Bone marrow (tissue), 2 donors: ENCODE data around the gene MNAT1.
"Not testable (repeated sequence)": the region's sequence is repeated elsewhere in the genome, so short reads cannot be mapped to it uniquely, and the experiment has no call there.

Experiments used
- DNase-seq, 2 donors: peaks; one replicate each; lab custom pipeline; 2025; lab: John Stamatoyannopoulos, UW

MNAT1 gene

DNA sequence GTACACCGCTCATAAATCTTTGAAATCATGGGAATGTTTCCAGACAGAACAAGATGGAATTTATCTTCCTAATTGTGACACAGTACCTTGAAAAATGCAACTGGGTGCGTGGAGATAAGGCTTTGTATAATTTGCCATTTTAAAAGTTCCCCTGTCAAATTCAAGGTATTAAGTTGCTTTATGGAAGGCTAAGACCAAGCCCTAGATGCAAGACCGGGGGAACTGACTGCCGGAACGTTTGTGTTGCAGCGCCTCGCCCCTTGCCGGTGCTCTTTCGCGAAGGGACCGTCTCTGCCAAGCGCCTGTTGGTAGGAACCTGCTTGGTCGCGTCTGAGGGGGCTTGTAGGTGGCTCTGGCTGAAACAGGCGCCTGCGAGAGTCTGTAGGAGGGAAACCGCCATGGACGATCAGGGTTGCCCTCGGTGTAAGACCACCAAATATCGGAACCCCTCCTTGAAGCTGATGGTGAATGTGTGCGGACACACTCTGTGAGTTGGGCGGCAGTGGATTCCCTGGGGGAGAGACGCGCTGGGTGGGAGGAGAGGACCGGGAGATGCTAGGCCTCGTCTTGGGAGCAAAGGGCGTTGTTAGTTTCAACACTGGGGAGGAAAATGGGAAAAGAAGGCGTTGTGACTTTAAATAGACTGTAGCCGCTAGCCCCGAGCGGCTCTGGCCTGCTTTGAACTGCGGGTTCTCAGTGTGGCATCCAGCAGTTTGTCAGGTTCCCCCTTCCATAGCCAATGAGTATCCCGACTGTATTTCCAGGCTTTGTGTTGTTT, at the start of gene MNAT1:
MNAT1 (plus strand) TSS at position 297 of the 778 bp plus-strand sequence; CDS start at position 399, 102 bp downstream.
- DNase-seq, result peak; percentile 49 to 55

DNA sequence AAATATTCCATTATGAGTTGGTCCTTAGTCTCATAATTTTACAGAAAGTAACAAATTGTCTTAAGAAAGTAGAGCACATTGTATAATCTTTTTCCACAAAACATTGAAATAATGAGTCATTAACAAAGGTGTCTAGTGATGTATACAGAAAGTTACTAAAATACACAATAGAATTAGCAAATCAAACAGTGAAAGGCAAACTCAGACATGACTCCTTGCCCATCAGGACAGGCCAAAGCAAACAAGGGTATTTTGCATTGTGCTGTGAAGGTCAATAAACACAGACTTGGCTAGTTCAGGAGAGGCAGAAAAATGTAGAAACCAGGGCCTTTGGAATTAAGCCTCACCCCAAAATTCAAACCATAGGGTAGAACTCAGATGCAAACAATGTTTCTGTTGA, 47.7 kb upstream of the MNAT1 start:
- DNase-seq, result no peak

DNA sequence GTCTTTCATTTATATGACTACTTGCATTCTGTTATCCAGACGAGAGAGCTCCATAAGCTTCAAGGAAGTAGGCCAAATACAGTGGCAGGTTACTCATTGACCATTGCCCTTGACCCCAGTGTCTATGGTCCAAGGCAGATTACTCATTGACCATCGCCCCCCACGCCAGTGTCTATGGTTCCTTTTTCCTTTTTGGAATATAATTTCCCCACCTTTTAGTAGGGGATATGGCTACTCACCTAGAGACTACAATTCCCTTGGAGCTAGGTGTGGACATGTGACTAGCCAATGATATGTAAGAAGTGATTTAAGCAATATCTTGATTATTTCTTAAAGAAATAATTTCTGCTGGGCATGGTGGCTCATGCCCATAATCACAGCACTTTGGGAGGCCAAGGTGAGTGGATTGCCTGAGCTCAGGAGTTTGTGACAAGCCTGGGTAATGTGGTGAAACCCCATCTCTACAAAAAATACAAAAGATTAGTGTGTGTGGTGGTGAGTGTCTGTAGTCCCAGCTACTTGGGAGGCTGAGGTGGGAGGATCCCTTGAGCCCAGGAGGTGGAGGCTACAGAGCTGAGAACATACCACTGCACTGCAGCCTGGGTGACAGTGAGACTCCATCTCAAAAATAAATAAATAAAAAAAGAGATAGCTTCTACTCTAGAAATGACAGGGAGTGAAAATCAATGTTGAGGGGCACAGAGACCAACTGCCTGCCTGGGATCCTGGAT, 43.0 kb upstream of the MNAT1 start:
- no peak for DNase-seq

DNA sequence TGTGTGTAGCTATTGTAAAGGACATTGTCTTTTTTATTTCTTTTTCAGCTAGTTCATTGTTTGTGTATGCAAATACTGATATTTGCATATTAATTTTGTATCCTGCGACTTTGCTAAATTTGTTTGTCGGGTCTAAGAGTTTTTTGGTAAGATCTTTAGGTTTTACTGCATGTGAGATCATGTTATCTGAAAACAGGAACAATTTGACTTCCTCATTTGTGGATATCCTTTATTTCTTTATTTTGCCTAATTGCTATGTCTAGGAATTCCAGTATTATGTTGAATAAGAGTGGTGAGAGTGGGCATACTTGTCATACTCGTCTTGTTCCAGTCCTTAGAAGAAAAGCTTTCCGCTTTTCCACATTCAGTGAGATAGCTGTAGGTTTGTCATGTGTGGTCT, 39.2 kb upstream of the MNAT1 start:
- no peak for DNase-seq

DNA sequence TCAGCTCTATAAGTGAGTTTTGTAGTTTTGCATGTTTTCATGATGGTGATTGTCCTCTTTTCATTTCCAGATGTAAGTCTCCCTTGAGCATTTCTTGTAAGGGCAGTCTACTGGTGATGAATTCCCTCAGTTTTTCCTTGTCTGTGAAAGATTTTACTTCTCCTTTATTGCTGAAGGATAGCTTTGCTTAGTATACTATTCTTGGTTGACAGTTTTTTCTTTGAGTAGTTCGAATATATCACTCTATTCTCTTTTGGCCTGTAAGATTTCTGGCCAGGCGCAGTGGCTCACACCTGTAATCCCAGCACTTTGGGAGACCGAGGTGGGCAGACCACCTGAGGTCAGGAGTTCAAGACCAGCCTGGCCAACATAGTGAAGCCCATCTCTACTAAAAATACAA, 34.0 kb upstream of the MNAT1 start:
- DNase-seq, result no peak

DNA sequence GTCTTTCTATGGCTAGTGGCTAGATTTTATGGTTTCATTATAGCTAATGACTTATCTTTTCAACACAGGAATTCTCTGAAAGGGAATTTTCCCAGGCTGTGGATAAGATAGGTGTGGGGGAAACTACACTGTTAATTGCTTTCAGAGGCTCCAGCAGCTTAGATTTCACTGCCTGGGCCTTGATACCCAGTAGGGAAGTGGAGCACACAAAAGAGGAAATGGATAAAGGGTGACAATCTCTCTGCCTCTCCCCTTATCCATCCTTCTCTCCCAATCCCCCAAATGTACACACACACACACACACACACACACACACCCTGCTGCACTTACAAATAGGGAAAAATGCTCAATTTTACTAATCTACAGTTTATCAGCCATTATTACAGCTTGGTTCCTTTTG, 29.5 kb upstream of the MNAT1 start:
- DNase-seq, result no peak

DNA sequence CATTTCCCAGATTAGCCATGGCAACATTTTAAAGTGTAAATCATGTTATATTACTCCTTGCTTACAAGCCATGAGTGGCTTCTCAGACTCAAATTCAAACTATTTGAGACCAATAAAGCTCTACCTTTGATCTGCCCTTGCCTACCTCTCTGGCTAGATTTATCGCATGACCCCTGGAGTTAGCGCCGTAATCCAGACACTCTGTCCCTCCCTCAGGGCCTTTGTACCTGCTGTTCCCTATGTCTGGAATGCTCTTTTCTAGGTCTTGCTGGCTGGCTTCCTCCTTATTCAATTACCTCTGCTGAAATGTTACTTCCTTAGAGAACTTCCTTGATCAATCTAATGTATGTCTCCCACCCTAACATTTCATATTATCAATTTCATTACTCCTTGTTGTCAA, 26.7 kb upstream of the MNAT1 start:
- no peak for DNase-seq

DNA sequence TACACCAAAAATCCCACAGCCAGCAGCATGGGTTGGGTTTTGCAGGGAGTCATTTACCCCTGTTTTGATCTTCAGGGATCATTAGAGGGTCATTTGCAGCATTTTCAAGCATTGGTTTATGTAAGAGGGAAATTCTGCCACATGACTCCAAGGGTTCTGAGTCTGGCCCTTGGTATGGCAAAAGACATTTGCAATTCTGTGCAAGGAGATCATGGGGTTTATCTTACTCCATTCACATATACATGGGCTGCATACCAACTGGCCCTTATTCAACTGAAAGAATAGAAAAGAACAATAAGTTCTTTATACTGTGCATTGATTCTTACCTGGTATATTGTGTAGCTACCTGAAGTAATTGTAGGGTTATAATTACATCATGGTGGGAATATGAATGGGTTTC, 24.1 kb upstream of the MNAT1 start:
- no peak for DNase-seq

DNA sequence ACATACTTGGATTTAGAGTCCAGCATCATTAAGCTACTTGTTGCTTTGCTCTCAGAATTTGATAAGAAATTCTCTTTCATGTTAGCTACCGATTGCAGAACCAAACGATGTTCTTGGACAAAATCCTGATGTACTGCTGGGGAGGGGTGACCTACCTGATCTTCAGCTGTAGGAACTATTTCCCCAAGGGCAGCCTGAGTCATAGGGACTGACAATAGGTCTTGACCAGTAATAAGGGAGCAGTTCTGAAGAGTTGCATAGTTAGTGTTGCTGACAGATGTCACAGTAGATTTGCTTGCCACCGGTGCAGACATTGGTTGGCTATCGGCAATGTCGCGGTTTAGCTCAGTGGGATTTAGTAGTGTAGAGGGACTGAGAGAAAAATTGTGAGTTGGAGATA, 21.0 kb upstream of the MNAT1 start:
- no peak for DNase-seq

DNA sequence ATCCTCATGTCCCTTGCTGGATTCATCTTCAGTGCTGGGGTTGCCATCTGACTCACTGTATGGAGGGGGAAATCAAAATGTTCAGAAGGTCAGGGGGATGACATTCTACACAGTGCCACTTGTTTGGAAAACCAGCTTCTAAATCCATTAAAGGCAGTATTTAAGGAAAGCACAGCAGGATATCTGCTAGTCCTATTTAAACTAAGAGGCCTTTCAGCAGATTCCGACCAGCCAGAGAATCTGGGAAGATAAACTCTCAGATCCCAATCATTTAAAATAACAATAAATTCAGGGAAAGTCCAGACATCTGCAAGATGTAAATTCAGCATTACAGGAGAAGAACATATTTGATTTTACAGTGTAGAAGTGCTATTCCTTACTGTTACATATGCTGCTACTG, 14.2 kb upstream of the MNAT1 start:
- no peak for DNase-seq

DNA sequence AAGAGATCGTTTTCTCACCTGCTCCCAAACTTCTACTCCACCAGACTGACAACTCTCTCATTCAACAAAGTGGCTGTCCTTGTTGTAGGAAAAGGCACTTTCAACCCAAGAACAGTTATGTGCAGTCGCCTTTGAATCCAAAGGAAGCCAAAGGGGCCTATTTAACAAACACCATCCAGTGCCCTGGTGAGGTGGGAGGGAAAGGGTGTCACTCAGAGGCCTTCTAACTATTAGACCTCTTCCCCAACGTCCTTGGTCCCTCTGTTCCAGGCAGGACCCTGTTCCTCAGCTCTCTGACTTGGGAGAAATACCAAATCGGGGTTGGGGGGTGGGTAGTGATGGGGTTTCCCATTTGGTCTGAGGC, 13.6 kb upstream of the MNAT1 start:
- DNase-seq, result no peak

DNA sequence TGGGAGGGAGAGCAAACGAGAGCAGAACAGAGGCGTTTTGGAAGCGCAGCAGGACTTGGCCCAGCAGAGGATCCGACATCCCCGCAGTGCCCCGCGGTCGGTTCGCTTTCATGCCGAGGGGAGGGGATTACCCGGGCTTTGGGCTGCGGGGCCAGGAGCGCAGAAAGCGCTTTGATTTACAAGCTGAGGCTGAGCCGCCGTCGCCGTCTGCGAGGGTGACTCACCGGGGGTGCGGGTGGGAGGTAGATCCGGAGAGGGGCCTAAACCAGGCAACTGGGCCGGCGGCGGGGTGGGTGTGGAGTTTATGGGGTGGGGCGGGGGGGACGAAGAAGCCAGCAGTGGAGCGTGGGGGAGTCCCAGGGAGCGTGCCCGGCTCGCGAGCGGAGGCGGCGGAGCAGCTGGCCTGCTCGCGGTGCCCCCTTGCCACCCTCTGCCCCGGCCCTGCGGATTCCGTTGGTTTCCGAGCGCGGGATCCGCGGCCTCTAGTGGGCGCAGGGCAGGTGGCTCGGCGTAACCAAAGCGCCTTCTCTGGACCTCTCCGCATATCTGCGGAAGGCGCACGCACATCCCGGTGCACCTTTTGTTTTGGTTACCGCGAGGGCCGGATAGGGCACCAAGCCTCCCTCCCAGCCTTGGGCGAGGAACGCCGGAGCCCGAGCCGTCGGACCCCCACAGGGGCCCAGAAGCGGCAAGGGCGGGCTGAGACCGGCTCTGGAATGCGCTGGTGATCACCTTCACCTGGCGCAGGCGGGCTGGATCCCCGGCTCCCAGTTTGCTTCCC, 13.0 kb upstream of the MNAT1 start:
- DNase-seq, result no peak

DNA sequence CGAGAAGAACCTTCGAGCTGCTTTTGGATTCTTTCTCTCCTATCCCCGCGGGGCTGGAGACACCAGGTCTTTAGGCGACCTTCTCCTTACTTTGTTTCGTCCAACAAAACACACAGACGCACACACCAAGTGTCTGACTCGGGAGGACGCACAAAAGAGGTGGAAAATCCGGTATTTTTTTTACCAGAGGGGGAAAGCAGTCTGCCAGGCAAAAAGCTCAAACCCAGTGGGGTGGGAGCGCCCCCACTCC, 12.5 kb upstream of the MNAT1 start:
- DNase-seq, result peak in 1 of 2 donors; percentile 13

DNA sequence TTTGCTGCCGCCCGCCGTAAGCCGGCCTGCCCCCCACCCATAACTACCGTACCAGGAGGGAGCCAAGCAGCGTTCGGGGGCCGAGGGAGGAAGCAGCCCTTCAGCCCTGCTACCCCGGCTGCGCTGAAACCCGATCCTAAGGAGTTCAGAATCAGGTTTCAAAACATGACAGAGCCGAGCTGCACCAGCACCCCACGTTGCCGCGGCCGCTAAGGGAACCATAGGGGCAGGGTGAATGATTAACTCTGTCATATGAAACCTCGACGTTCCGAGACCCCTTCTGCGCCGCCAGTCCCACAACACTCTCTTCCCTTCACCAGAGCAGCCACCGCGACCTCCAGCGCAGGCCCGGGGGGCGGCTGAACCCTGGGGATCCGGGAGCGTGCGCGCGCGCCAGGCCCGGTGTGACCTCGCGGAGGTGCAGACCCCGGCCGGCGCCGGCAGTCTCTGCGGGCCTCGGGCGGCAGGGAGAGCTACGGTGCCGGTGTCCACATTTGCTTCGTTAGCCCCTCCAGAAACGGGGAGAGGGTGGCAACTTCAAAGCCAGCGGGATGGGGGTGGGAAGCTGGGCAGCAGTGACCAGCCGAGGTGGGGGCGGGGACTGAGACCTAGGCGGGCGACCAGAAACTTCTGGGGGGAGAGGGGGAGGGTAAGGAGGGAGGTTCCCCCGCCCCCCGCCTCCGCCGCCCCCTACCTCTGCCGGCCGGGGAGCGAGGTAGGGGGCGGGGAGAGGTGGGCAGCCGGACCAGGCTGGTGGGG, 12.0 kb upstream of the MNAT1 start:
- no peak for DNase-seq

DNA sequence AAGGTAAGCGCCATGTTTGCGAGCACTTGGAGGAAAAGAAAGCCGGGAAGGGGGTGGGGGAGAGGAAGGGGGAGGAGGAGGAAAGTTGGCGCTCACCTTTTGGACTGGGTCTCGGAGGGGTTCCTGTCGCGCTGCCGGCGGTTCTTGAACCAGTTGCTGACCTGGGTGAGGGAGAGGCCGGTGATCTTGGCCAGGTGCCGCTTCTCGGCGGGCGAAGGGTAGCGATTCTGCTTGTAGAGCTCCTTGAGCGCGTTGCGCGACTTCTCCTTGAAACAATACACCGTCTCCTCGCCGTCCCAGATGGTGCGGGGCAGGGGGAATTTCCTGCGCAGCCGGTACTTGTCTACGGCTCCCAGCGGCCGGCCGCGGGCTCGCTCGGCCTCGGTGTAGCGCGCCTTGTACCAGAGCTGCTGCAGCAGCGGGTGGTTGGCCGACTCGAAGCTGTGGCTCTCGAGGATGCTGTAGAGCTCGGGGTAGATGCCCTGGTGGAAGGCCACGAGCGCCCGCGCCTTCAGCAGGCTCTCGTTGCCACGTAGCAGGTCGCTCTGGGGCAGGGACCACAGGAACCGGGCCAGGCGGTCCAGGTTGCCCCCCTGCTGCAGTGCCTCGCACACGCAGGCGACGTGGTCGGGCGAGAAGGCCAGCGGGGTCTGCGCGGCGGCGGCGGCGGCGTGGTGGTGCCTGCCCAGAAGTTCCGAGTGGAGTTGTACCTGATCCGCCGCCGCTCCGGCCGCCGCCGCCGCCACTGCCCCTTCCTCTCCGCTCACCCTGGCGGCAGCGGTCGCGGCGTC, 11.2 kb upstream of the MNAT1 start:
- DNase-seq, result peak in 1 of 2 donors; percentile 50

DNA sequence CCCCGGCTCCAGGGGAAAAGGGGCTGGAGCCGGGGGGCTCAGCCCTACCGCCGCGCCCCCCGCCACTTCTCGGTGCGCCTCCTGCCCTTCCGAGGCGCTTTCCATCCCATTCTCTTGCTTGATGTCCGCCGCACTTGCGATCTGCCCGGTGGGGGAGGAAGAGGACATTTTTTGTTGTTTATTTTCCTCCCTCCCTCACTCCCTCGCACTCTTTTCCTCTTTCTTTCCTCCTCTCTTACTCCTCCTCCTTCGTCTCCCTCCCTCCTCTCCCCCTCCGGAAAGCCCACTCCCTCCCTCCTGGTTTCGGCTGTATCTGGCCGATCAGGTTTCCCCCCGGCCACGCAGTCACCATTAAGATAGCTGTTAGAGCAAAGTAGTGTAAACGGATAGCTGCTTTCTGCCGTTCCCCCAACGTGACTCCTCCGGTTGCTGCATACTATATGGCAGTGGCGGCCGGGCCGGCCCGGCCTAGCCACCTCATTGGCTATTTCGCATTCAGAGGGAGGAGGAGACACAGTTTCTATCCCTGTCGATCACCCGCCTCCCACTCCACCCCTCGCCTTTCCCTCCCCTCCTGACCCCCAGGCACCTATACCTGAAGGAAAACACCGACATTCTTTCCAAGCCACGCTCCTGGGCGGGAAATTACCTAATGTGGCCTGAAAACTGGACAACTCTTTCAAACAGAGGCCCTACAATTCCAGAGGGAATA, 10.5 kb upstream of the MNAT1 start, which contains the start of gene SIX4:
SIX4 (minus strand) TSS at position 445 of the 712 bp plus-strand sequence; CDS start at position 168, 277 bp downstream.
- no peak for DNase-seq

DNA sequence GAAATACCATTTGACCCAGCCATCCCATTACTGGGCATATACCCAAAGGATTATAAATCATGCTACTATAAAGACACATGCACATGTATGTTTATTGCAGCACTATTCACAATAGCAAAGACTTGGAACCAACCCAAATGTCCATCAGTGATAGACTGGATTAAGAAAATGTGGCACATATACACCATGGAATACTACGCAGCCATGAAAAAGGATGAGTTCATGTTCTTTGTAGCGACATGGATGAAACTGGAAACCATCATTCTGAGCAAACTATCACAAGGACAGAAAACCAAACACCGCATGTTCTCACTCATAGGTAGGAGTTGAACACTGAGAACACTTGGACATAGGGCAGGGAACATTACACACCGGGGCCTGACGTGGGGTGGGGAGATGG, 3.3 kb upstream of the MNAT1 start:
- DNase-seq, result not testable (repeated sequence)

DNA sequence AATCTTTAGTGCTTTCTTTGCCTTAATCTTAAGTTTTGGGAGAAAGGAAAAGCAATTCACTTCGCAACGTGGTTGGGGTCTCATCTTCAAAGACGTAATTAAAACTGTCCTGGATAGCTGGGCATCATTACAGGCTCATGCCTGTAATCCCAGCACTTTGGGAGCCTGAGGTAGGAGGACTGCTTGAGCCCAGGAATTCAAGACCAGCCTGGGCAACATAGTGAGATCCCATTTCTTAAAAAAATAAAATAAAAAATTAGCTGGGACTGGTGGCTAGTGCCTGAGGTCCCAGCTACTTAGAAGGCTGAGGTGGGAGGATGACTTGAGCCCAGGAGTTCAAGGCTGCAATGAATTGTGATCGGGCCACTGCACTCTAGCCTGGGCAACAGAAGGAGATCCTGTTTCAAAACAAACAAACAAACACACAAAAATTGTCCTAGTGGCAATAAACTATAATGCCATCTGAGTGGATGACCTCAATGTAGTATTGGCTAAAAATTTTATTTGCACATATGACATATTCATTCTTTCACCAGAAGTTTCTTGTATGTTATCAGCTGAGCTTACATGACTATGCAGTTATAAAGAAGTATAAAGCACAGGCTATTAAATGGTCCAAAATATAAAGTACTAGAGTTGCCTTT, 1.6 kb upstream of the MNAT1 start:
- no peak for DNase-seq

DNA sequence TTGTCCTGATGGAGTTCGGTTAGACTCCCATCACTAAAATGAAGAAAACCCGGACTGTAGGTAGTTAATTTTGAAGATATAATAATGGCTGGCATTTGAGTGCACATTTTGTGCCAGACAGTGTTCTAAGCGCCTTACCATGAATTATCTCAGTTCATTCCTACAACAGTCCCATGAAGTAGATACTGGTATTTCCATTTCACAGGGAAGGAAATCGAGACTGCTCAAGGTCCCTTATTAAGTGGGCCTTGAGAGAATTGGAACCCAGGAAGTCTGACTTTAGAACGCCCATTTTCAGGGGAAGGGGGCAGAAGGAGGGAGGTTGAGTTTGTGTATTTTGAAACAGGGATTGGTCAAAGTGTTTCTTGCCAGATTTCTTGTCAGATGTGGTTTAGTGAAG, 855 bp downstream of the MNAT1 start:
- no peak for DNase-seq

DNA sequence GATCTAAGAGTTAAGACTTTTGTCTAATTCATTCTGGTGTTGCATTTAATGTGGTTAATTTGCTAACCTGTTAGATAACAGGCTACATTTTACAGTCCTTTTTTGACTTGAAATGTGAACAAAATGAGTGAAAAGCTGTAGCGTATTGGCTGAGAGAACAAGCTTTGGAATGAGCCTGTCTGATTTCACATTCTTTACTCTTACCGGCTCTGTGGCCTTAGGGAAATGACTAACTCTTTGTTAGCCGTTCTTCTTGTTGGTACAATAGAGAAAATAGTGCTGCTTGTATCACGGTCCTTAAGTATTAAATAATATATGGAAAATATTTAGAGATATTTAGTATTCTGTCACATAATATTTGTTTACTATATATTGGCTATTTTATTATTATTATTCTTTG, 1.9 kb downstream of the MNAT1 start:
- no peak for DNase-seq
